GM12892 (cell line): ENCODE measurements around the gene OR51A4.

Experiments
- DNase-seq: peaks from one replicate; pipeline ENCODE4 v3.0.0; 2011; ENCODE audit not compliant: insufficient read length
- FAIRE-seq: peaks from 2 replicates; lab custom pipeline; 2011; peaks lifted over from hg19 to GRCh38; lab: Jason Lieb, UNC
- POLR2A ChIP-seq: IDR thresholded peaks from 2 replicates; pipeline ENCODE4 v1.6.1; 2011; ENCODE audit warnings: low read depth, low read length, control low read depth
- POLR2AphosphoS5 ChIP-seq: IDR thresholded peaks from 2 replicates; pipeline ENCODE4 v1.6.1; 2011; ENCODE audit warnings: low read depth, low read length, control low read depth
- TAF1 ChIP-seq: IDR thresholded peaks from 2 replicates; pipeline ENCODE4 v1.6.1; 2011; ENCODE audit warnings: low read depth, mild to moderate bottlenecking, control low read depth, low read length, borderline replicate concordance

The OR51A4 gene

DNA sequence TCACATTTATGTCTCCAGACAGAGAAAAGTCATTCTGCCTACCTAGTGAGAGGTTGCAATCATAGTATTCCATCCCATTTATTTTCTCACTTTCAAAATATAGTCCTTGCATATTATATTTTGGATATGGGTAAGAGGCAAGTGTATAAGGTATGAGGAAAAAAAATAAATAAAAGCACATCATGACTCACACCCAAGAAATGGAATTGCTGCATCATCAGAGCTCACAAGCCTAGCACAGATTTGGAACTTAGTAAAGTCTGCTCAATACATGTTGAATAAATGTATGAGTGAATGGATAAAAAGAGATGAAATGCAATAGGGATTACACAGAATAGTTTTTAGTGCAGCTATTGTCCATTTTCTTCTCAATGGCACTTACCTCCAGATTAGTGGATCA, 20.8 kb downstream of the OR51A4 start:
- DNase-seq (no peak), FAIRE-seq (no peak)
- TF ChIP-seq TAF1 (no peak), POLR2AphosphoS5 (no peak), POLR2A (no peak)

DNA sequence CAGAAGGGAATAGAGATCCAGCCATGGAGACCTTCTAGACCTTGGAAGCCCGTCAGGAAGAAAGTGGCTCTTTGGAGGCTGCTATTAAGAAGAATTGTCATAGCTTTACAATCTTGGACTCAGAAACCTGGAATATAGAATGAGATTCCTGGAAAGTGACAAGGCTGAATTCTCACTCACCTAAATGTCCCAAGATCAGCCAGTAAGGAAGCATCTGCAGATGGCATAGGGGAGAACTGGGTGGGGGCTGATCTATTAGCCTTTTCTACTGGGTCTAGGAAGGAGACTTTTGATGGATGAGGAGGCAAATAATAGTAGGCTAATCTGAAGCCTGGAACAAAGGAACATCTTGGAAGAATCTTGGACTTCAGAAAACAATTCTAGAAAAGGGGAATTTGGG, 23.2 kb downstream of the OR51A4 start, which contains the start of gene OR51G1:
Gene OR51G1 (minus strand): TSS at position 101 of the 400 bp plus-strand sequence. CDS start 0 bp downstream, at position 101.
- no peak for TF ChIP-seq POLR2A
- TF ChIP-seq POLR2AphosphoS5, result no peak
- TF ChIP-seq TAF1, result no peak
- no peak for FAIRE-seq
- no peak for DNase-seq

DNA sequence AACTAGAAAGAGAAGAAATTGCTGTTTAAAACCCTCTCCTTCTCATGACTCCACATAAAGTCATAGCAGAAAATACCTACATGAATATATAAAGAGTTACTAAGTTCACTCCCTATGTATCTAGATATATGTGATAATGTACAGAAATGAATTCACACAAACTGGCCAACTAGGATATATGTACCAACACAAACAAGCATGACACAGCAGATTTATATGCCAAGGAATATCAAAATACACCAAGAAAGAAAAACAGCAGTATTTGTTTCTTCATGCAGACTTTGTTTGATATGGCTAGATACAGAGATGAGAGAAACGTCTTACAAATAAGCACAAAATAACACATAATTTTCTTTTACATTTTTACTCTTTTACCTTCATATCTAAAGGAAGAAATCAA, 25.1 kb downstream of the OR51A4 start:
- TF ChIP-seq TAF1 (no peak), POLR2AphosphoS5 (no peak), POLR2A (no peak)
- FAIRE-seq (no peak), DNase-seq (no peak)

DNA sequence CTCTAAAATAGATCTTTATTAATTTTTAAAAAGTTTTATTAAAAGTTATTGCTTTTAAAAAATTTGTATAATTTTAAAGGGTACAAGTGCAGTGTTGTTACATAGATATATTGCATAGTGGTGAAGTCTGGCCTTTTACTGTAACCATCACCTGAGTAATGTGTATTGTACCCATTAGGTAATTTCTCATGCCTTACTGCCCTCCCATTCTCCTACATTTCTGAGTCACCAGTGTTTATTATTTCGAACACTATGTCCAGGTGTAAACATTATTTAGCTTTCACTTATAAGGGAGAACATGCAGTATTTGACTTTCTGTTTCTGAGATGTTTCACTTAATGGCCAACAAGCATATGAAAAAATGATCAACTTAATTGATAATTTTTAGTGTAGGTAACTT, 25.6 kb downstream of the OR51A4 start:
- DNase-seq, result no peak
- no peak for FAIRE-seq
- no peak for TF ChIP-seq POLR2A
- no peak for TF ChIP-seq TAF1
- no peak for TF ChIP-seq POLR2AphosphoS5

DNA sequence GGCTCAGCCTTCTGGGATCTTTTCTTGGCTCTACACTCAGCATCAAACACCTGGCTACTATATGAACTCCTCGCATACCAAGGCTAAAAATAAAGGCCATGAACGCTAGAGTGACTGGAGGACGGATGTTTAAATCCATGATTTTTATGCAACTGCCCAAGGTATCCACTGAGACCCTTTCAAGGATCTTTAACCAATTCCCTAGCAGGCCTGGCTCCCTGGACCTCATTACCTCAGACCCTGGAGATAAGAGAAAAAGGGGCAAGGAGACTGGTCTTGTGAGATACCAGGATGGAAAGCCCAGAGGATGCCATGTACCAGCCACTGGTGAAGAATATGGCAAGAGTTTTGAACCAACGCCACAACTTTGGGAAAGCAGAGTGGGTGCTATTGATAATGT, 28.2 kb downstream of the OR51A4 start, which contains the start of gene OR51G2:
Gene OR51G2 (minus strand): TSS at position 101 of the 400 bp plus-strand sequence. CDS start 3,687 bp downstream, outside the sequence.
- no peak for FAIRE-seq
- DNase-seq, result no peak
- TF ChIP-seq TAF1 (no peak), POLR2A (no peak), POLR2AphosphoS5 (no peak)

DNA sequence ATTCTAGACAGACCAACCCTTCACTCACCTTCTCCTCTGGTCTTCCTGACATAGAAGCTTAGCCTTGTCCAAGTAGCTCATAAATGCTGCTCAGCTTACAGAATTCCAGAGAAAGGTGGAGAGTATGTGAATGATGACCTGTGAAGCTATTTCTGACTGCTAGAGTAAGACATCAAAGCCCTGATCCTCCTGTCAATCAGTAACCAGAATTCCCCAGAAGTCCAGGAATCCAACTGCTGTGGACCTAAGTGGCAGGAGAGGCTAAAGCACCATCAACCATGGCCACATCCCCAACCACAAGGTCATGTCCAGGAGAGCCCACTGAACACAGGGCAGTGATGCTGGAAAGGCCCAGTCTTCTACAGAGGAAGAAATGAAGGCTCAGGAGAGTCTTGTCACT, 30.8 kb downstream of the OR51A4 start:
- TF ChIP-seq TAF1 (no peak), POLR2AphosphoS5 (no peak), POLR2A (no peak)
- no peak for DNase-seq
- FAIRE-seq, result no peak

DNA sequence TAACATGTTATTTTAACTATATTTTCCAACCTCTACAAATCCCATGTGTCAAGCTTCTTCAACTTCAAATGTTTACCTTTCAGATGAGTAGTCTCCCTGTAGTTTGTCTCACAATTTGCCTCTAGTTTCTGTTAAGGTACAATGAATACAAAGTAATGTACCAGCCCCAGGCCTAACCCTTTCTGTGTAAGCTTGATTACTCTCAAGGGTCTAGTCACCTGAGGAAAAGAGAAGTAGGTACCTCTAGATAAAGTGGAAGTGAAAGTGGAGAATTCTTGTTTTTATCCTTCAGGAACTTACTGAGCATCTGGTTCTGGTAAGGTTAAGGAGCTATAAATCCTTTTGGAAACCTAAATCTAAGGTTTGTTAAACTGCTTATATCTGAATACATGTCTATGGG, 43.9 kb downstream of the OR51A4 start, which contains the start of gene OR51A7:
Gene OR51A7 (plus strand): TSS at position 300 of the 400 bp plus-strand sequence. CDS start 3,587 bp downstream, outside the sequence.
- TF ChIP-seq POLR2A (no peak), TAF1 (no peak), POLR2AphosphoS5 (no peak)
- DNase-seq (no peak), FAIRE-seq (no peak)
